ENCODE measurements around the gene SMG7. TPM values are rescaled to one million over a fixed set of nuclear protein-coding genes. Genes with fewer than 3 reads are reported as not detected.

The SMG7 gene
- total RNA-seq, 1 experiment from 2014 or later, result 107 TPM

GRCh38 chr1:183476081-183476480 is 3.8 kb downstream of the SMG7 start:
- Mint-ChIP-seq H3K4me1 (ENCODE audit: insufficient read depth, unreplicated experiment) (peaks cover 28% of the 10 kb centered on the region), H3K27me3 (ENCODE audit: insufficient read depth, unreplicated experiment) (no peaks in the 10 kb centered on the region), H3K9me3 (ENCODE audit: unreplicated experiment) (no peaks in the 10 kb centered on the region), H3K36me3 (ENCODE audit: insufficient read depth, unreplicated experiment) (peaks cover 20% of the 10 kb centered on the region), H3K27ac (ENCODE audit: low read depth, unreplicated experiment) (no peak overlapping the region), H3K4me3 (ENCODE audit: unreplicated experiment) (no peak overlapping the region)
- POLR2A ChIA-PET, result interaction anchor here (0.7 to 6.4 kb wide), 3 partner anchors 8 to 40 kb away, joined by 3 to 59 read pairs (median 7); no protein-coding TSS in a partner anchor
- BruUV-seq (replicated peaks), result no TSS peak
- intact Hi-C loops (cut with micrococcal nuclease), result no loop called here
- CTCF ChIA-PET, result interaction anchor here (0.6 to 2.1 kb wide), 3 partner anchors 9 to 194 kb away, joined by 4 to 6 read pairs (median 4); no protein-coding TSS in a partner anchor
- TF ChIP-seq, protein P1, sequence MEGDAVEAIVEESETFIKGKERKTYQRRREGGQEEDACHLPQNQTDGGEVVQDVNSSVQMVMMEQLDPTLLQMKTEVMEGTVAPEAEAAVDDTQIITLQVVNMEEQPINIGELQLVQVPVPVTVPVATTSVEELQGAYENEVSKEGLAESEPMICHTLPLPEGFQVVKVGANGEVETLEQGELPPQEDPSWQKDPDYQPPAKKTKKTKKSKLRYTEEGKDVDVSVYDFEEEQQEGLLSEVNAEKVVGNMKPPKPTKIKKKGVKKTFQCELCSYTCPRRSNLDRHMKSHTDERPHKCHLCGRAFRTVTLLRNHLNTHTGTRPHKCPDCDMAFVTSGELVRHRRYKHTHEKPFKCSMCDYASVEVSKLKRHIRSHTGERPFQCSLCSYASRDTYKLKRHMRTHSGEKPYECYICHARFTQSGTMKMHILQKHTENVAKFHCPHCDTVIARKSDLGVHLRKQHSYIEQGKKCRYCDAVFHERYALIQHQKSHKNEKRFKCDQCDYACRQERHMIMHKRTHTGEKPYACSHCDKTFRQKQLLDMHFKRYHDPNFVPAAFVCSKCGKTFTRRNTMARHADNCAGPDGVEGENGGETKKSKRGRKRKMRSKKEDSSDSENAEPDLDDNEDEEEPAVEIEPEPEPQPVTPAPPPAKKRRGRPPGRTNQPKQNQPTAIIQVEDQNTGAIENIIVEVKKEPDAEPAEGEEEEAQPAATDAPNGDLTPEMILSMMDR (IDR thresholded peaks at IDR 0.05; ENCODE audit: unreplicated experiment), result no peak
- DNase-seq (ENCODE audit: unreplicated experiment), result no peak

DNA sequence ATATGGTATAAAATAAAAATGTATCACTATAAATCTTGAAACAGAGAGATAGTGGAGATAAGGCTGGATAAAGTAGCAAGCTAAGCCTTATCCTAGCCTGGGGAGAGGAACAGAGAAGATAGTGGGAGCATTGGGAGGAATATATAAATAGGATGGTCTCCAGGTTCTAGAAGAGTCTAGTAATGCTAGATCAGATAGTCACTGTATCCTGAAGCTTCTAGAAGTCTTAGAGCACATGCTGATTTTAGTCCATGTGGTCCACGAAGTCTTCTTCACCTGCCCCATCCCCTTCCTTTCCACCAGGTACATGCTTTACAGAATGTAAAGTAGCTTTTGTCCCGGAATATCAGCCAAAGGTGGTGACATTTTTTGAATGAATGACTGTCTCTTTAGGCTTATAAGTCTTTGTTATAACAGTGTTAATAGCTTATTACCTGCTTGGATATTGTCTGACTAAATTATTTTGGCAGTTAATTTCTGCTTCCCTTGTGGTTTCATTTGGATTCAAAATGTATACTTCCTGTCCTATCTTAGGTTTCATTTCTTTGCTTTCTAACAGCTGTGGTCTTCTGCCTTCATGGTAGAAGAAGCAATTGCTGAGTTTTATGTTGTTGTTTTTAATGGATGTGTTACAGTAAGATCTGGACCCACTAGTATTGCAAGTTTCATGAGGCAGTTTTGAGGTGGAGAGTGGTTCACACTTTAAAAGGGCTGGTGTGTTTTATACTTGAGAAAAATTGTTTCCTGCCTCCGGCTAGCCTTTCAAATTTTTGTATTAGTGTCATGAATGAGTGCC is 5.9 kb downstream of the SMG7 start:
- BruUV-seq (replicated peaks), result no TSS peak
- TF ChIP-seq, protein P1 (IDR thresholded peaks at IDR 0.05; ENCODE audit: unreplicated experiment), result no peak
- DNase-seq (ENCODE audit: unreplicated experiment), result no peak
- intact Hi-C loops (cut with micrococcal nuclease), result no loop called here
- ChIA-PET CTCF (interaction anchor here (0.7 to 0.9 kb wide), 3 partner anchors 10 to 31 kb away, joined by 3 to 4 read pairs (median 4); no protein-coding TSS in a partner anchor), POLR2A (interaction anchor here (0.6 to 1.5 kb wide), 6 partner anchors 8 to 154 kb away, joined by 3 to 4 read pairs (median 3); no protein-coding TSS in a partner anchor)
- Mint-ChIP-seq H3K36me3 (ENCODE audit: insufficient read depth, unreplicated experiment) (peaks cover 5% of the 10 kb centered on the region), H3K4me3 (ENCODE audit: unreplicated experiment) (no peak overlapping the region), H3K27ac (ENCODE audit: low read depth, unreplicated experiment) (no peak overlapping the region), H3K4me1 (ENCODE audit: insufficient read depth, unreplicated experiment) (peaks cover 42% of the 10 kb centered on the region), H3K9me3 (ENCODE audit: unreplicated experiment) (no peaks in the 10 kb centered on the region), H3K27me3 (ENCODE audit: insufficient read depth, unreplicated experiment) (no peaks in the 10 kb centered on the region)

- no TSS peak for BruUV-seq (replicated peaks)
- intact Hi-C loops (cut with micrococcal nuclease), result no loop called here
- Mint-ChIP-seq H3K4me1 (ENCODE audit: insufficient read depth, unreplicated experiment) (peaks cover 39% of the 10 kb centered on the region), H3K27me3 (ENCODE audit: insufficient read depth, unreplicated experiment) (no peaks in the 10 kb centered on the region), H3K36me3 (ENCODE audit: insufficient read depth, unreplicated experiment) (no peaks in the 10 kb centered on the region), H3K4me3 (ENCODE audit: unreplicated experiment) (no peak overlapping the region), H3K27ac (ENCODE audit: low read depth, unreplicated experiment) (peak overlapping the region; percentile 4), H3K9me3 (ENCODE audit: unreplicated experiment) (no peaks in the 10 kb centered on the region)
- ChIA-PET CTCF (interaction anchor here (0.6 to 1.0 kb wide), 3 partner anchors 10 to 529 kb away, joined by 3 to 4 read pairs (median 3); no protein-coding TSS in a partner anchor), POLR2A (interaction anchor here (0.6 to 1.9 kb wide), 5 partner anchors 8 to 54 kb away, joined by 3 to 7 read pairs (median 4); no protein-coding TSS in a partner anchor)
- TF ChIP-seq, protein P1 (IDR thresholded peaks at IDR 0.05; ENCODE audit: unreplicated experiment), result no peak
- peak; percentile 8 for DNase-seq (ENCODE audit: unreplicated experiment)
These were observed 8.7 kb downstream of the SMG7 start for GRCh38 chr1:183480971-183481441.

- Mint-ChIP-seq H3K9me3 (ENCODE audit: unreplicated experiment) (no peaks in the 10 kb centered on the region), H3K27me3 (ENCODE audit: insufficient read depth, unreplicated experiment) (no peaks in the 10 kb centered on the region), H3K4me3 (ENCODE audit: unreplicated experiment) (no peak overlapping the region), H3K4me1 (ENCODE audit: insufficient read depth, unreplicated experiment) (peaks cover 51% of the 10 kb centered on the region), H3K36me3 (ENCODE audit: insufficient read depth, unreplicated experiment) (no peaks in the 10 kb centered on the region), H3K27ac (ENCODE audit: low read depth, unreplicated experiment) (no peak overlapping the region)
- no peak for DNase-seq (ENCODE audit: unreplicated experiment)
- TF ChIP-seq, protein P1 (IDR thresholded peaks at IDR 0.05; ENCODE audit: unreplicated experiment), result no peak
- CTCF ChIA-PET, result interaction anchor here (0.8 to 1.0 kb wide), 2 partner anchors 21 to 50 kb away, joined by 4 to 5 read pairs; no protein-coding TSS in a partner anchor
- BruUV-seq (replicated peaks), result no TSS peak
- POLR2A ChIA-PET, result no interaction called here
- intact Hi-C loops (cut with micrococcal nuclease), result no loop called here
These were observed 10.9 kb downstream of the SMG7 start for GRCh38 chr1:183483224-183483623.
